SIG-M5 treated with dmso at 0.1 percent for 504 hours (cell line): ENCODE data around the gene XG.
"Not testable (repeated sequence)": the region's sequence is repeated elsewhere in the genome, so short reads cannot be mapped to it uniquely, and the experiment has no call there.

Experiments
- DNase-seq: peaks from one replicate; lab custom pipeline; 2025; ENCODE audit not compliant: unreplicated experiment; lab: John Stamatoyannopoulos, UW

The XG gene

GRCh38 chrX:2733286-2733685 is 18.6 kb upstream of the XG start:
- no peak for DNase-seq

- no peak for DNase-seq
Observed at GRCh38 chrX:2735270-2735669, 16.6 kb upstream of the XG start.

GRCh38 chrX:2740672-2741071 is 11.2 kb upstream of the XG start:
- no peak for DNase-seq

DNA sequence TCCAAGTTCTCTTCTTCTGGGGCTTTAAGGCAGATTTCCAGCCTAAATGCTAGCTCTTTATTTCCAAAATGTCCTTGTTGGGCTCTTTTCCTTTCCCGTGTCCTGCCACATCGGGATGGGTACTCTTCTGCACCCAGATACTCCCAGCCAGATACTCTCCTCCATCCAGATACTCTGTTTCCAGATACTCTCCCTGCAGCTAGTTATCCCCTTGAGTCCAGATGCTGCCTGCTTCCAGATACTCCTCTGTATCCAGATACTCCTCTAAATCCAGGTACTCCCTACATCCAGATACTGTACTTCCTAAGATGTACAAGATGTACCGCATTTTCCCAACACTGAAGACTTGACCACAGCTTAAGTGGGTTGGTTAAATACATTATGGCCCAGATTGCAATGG is 10.5 kb upstream of the XG start:
- no peak for DNase-seq

- not testable (repeated sequence) for DNase-seq
Observed at GRCh38 chrX:2746250-2746649, 5.6 kb upstream of the XG start.

DNA sequence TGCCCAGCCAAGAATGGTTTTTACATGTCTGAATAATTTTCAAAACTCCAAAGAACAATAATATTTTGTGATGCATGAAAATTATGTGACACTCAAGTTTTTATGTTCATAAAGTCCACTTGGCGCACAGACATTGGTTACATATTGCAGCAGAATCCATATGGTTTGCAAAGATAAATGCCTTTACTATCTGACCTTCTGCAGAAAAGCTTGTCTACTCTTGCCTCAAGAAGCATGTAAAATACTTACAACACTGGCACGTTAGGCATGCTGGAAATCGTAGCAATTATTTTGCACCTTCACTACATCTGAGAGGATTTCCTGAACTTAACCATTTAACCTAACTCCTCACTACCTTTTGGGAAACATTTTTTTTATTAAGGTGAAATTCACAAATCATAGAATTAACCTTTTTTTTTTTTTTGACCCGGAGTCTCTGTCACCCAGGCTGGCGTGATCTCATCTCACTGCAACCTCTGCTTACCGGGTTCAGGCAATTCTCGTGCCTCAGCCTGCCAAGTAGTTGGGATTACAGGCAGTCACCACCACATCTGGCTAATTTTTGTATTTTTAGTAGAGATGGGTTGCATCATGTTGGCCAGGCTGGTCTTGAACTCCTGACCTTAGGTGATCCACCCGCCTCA is 3.5 kb upstream of the XG start:
- DNase-seq, result no peak

- DNase-seq, result no peak
Observed at GRCh38 chrX:2748815-2749188, 3.0 kb upstream of the XG start.

GRCh38 chrX:2751291-2751690 is 549 bp upstream of the XG start:
- no peak for DNase-seq

- not testable (repeated sequence) for DNase-seq
Observed at GRCh38 chrX:2752441-2752840, 601 bp downstream of the XG start.

DNA sequence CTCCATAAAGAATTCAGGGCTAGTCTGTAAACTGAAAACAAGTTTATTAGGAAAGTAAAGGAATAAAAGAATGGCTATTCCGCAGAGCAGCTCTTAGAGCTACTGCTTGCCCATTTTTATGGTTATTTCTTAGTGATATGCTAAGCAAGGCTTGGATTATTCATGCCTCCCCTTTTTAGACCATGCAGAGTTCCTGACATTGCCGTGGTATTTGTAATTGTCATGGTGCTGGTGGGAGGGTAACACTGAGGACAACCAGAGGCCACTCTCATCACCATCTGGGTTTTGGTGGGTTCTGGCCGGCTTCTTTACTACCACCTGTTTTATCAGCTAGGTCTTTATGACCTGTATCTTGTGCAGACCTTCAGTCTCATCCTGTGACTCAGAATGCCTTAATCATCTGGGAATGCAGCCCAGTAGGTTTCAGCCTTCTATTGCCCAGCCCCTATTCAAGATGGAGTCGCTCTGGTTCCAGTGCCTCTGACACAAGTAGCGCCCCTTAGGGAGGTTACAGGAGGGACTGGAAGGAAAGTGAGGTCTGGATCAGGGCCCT is 3.4 kb downstream of the XG start:
- not testable (repeated sequence) for DNase-seq

DNA sequence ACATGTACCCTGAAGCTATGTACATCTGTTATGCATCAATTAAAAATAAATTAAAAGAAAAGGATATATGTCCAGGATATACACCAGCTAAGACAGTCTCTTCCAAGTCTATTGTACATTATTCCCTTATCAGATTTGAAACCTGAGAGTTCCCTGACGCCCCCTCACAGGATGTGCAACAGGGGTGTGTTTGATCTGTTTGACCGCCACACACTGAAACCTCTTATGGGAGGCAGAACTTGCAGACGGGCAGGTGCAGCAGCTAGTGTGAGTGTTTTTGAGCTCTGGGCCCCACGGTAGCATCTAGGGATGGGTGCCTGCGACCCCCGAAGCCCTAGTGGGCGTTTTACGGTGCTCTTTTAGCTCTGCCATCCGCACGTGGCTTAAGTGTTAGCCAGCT is 4.7 kb downstream of the XG start:
- DNase-seq, result no peak

DNA sequence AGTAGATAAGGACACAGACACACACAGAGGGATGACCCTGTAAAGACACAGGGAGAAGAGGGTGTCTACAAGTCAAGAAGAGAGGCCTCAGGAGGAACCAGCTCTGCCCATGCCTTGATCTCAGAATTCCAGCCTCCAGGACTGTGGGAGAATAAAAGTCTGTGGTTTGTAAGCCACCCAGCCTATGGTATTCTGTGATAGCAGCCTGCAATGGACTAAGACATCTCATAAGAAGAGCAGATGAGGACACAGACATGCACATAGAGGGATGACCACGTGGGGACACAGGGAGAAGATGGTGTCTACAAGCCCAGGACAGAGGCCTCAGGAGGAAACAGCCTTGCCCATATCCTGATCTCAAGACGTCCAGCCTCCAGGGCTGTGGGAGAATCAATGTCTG is 9.4 kb downstream of the XG start:
- no peak for DNase-seq

DNA sequence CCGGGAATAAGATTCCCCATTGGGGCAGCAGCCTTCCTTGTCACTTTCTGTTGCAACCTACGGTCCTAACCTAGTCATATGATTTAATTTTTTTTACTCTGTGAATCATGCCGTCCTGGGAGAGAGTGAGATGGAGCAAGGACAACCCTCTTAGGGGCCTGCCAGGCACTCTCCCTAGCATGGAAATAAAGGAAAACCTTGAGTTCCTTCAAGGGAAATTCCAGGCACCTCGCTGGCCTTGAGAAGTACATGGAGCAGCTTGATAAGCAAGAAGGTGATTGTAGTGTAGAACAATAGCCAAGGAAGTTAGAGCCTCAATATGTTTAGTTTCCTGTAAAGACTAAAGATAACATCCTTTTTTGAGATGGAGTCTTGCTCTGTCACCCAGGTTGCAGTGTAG is 10.8 kb downstream of the XG start:
- not testable (repeated sequence) for DNase-seq

- DNase-seq, result not testable (repeated sequence)
Observed at GRCh38 chrX:2764766-2765548, 13.1 kb downstream of the XG start.

DNA sequence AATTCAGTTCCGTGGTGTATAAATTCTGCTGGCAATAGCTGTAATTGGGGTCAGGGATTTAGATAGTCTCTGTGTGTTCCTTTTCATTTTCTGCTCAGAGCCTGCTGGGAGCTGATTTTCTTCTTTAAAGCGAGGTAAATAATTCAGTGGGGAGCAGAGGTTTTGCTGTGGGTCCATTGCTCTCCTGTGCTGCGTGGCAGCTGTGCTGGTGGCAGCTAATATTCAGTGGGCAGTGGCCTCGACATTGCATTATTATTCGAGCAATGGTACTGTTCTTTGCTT is 13.7 kb downstream of the XG start:
- DNase-seq, result no peak

- no peak for DNase-seq
Observed at GRCh38 chrX:2766906-2767305, 15.1 kb downstream of the XG start.

DNA sequence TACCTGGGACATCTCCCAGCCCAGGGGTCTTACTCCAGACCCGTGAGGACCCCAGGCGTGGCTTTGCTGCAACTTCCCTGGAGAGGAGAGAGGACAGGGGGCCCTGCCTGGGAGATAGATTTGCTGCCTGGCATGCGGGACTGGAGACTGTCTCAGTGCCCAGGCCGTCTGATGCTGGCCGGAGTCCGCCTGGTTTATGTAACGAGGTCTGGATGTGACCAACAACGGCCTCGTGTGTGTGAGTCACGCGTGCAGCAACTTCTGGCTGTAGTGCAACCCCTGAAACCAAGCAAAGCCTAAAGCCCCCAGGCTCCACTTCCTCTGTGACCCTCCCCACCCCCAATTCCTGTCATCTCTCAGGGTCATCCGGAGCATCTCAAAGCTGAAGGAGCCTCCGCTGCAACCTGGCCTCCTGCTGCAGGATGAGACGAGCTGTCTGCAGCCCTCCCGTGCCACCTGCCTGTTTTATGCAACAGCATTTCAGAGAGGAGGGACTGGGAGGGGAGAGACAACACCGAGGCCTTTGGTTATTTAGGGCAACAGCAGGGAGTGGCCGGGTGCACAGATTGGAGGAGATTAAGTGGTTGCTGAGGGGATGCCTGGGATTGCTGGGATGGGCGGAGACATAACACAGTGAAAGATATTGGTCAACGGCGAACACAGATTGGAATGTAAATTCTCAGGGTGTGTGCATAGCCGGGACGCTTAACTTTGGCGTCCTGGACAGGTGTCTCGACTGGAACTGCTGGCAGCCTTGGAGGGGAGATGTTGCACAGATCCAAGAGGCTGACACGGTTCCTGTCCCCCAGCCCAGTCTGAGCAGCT is 16.0 kb downstream of the XG start:
- DNase-seq, result no peak

DNA sequence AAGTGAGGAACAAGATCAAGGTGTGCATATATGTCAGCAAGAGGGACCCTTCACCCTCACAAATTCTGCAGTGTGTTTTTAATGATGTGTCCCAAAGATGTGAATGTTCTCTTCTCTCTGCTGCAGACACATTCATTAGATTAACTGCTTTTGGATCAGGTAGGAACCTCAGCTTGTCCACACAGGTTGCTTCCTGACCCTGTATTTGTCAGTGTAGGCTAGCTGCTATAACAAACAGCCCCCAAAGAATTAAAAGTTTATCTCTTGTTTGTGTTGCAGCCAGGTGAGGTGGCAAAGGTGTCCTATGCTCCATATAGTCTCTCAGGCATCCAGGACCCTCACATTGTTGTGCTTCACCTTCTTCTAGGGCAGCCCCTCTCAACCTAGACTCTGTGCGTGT is 17.8 kb downstream of the XG start:
- DNase-seq, result no peak

DNA sequence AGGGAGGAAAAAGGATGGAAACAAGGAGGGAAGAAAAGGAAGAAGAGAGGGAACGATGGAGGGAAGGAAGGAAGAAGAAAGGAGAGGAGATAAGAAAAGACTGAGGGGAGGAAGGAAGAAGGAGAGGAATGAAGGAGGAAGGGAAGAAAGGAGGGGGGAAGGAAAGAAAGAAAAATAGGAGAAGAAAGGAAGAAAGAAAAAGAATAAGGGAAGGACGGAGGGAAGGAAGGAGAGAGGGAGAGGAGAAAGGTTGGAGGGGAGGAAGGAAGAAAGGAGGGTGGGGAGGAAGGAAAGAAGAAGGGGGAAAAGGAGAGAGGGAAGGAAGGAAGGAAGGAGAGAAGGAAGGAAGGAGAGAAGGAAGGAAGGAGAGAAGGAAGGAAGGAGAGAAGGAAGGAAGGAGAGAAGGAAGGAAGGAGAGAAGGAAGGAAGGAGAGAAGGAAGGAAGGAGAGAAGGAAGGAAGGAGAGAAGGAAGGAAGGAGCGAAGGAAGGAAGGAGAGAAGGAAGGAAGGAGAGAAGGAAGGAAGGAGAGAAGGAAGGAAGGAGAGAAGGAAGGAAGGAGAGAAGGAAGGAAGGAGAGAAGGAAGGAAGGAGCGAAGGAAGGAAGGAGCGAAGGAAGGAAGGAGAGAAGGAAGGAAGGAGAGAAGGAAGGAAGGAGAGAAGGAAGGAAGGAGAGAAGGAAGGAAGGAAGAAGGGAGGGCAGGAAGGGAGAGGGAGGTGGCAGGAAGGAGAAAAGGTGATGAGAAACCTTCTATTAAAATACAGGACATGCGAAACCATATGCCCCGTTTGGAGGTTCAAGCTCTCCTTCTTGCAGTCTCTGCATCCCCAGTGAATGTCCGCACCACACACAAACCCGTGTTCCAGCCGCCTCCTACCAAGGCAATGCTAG is 21.6 kb downstream of the XG start:
- not testable (repeated sequence) for DNase-seq

DNA sequence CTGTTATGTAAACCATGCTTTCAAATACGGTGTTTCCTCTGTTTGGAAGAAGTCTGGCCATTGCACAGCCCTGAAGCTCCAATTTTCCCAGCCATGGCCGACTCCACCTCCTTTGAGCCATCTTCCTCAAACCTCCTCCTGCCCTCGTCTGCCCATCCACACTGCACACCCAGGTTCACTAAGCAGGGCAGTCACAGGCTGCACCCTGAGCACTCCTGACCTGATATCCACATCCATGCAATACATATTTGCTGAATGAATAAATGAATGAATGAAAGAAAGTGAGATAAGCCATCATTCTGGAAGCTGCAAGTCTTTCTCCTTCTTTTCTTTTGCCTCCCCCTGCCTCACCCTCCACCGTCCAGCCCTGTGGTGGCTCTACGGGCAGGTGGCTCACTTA is 22.2 kb downstream of the XG start:
- DNase-seq, result no peak

- no peak for DNase-seq
Observed at GRCh38 chrX:2774776-2775175, 22.9 kb downstream of the XG start.
